K562 (cell line): ENCODE data around the gene CEBPA. TPM values are rescaled to one million over a fixed set of nuclear protein-coding genes. Genes with fewer than 3 reads are reported as not detected.

ENCODE experiments used
- ATAC-seq: fragments of 200-7000 bp; cut with Tn5 transposase; 3 replicates; pipeline ENCODE4 v1.9.1; 2020; ENCODE audit warnings: moderate library complexity
- BruUV-seq: library from RNA; stranded (reverse); fragments of 400-500 nt; replicated peaks from 2 replicates; lab custom pipeline; 2021; lab: Mats Ljungman, UMichigan
- CTCF ChIA-PET: fragments of 300-600 bp; formaldehyde crosslinking; extraction: SDS; loops from one replicate; lab custom pipeline; 2021; ENCODE audit warnings: low intra/inter-chr PET ratio; lab: Yijun Ruan, JAX
- POLR2A ChIA-PET: fragments of 300-600, 350-650 bp; sonication (Branson Sonifier 250); formaldehyde crosslinking; extraction: SDS; loops from one replicate; lab custom pipeline; 2021; ENCODE audit warnings: antibody characterized with exemption, inconsistent platforms; lab: Yijun Ruan, JAX
- DNase-seq, 4 experiments: peaks; one replicate each; pipeline versions ENCODE4 v3.0.0 to v3.0.0-alpha.2; 2011 to 2018; ENCODE audit warnings: low spot score in 3 of 4, mixed read lengths in 3 of 4; ENCODE audit errors: extremely low read depth in 1 of 4
- FAIRE-seq: peaks from 2 replicates; lab custom pipeline; 2011; peaks lifted over from hg19 to GRCh38; lab: Jason Lieb, UNC
- H2AFZ ChIP-seq: 2 replicates; pipeline ENCODE4 v1.6.0; 2011; ENCODE audit warnings: low read depth, low read length, control low read depth, inconsistent platforms
- H3K27ac ChIP-seq: fragments of 200-600 bp; 3 replicates; pipeline ENCODE4 v1.8.0; 2011; ENCODE audit warnings: low read depth, mild to moderate bottlenecking, control low read depth, inconsistent platforms, low read length, moderate library complexity, mixed read lengths; ENCODE audit errors: extremely low read depth
- H3K27me3 ChIP-seq, 2 experiments: fragments of 300-600 bp in 1 of 2; 2 replicates in 1 of 2; 3 replicates in 1 of 2; pipeline versions ENCODE4 v1.6.0 to v1.8.0; 2011; ENCODE audit warnings: inconsistent platforms in 2 of 2, low read length in 2 of 2, mild to moderate bottlenecking in 1 of 2, mixed read lengths in 1 of 2, moderate library complexity in 1 of 2; ENCODE audit not compliant: control insufficient read depth in 2 of 2, insufficient read depth in 2 of 2
- H3K36me3 ChIP-seq: fragments of 300-600 bp; 3 replicates; pipeline ENCODE4 v1.8.0; 2011; ENCODE audit warnings: mild to moderate bottlenecking, low read length, inconsistent platforms; ENCODE audit not compliant: control insufficient read depth, insufficient read depth
- H3K4me1 ChIP-seq, 2 experiments: fragments of 200-600 bp in 1 of 2; replicated peaks in 1 of 2; 2 replicates in 1 of 2; 3 replicates in 1 of 2; pipeline versions ENCODE4 v1.5.1 to v1.8.0; 2011; ENCODE audit warnings: inconsistent platforms in 2 of 2, low read length in 2 of 2, mild to moderate bottlenecking in 1 of 2, mixed read lengths in 1 of 2, moderate library complexity in 1 of 2; ENCODE audit not compliant: control insufficient read depth in 2 of 2, insufficient read depth in 2 of 2
- H3K4me2 ChIP-seq: 2 replicates; pipeline ENCODE4 v1.6.1; 2011; ENCODE audit warnings: low read length, control low read depth, inconsistent platforms, mixed read lengths; ENCODE audit not compliant: insufficient read depth
- H3K4me3 ChIP-seq: fragments of 200-600 bp; sonication (generic), shearing (Covaris generic); 2 replicates; pipeline ENCODE4 v1.5.1; 2016; ENCODE audit warnings: control low read depth, inconsistent platforms
- H3K79me2 ChIP-seq: fragments of 200-600 bp; 3 replicates; pipeline ENCODE4 v1.8.0; 2011; ENCODE audit warnings: low read length, inconsistent platforms; ENCODE audit not compliant: control insufficient read depth, insufficient read depth
- H3K9ac ChIP-seq, 2 experiments: 2 replicates each; pipeline versions ENCODE4 v1.6.0 to v1.6.1; 2011; ENCODE audit warnings: low read depth in 2 of 2, low read length in 2 of 2, control low read depth in 1 of 2, inconsistent platforms in 1 of 2, mild to moderate bottlenecking in 1 of 2, mixed read lengths in 1 of 2; ENCODE audit not compliant: insufficient read depth in 1 of 2
- H3K9me1 ChIP-seq: one replicate; pipeline ENCODE4 v1.6.0; 2011; ENCODE audit warnings: inconsistent platforms, mild to moderate bottlenecking, low read length, moderate library complexity; ENCODE audit not compliant: control insufficient read depth, insufficient read depth
- H3K9me3 ChIP-seq: replicated peaks from 2 replicates; pipeline ENCODE4 v1.5.1; 2011; ENCODE audit warnings: low read depth, low read length, inconsistent platforms; ENCODE audit not compliant: control insufficient read depth, insufficient read depth
- H4K20me1 ChIP-seq: replicated peaks from 2 replicates; pipeline ENCODE4 v1.6.1; 2011; ENCODE audit warnings: low read length, inconsistent platforms, mixed read lengths; ENCODE audit not compliant: control insufficient read depth, insufficient read depth
- BACH1 ChIP-seq: fragments of 200-800 bp; sonication (Bioruptor generic); IDR thresholded peaks from 2 replicates; pipeline ENCODE4 v1.6.1; 2016; ENCODE audit warnings: missing genetic modification characterization, missing compliant biosample characterization
- NFE2 ChIP-seq: IDR thresholded peaks from 2 replicates; pipeline ENCODE4 v1.6.1; 2014; ENCODE audit warnings: antibody characterized with exemption, low read depth
- ZKSCAN8 ChIP-seq: fragments of 200-800 bp; sonication (Bioruptor generic); IDR thresholded peaks from 2 replicates; pipeline ENCODE4 v1.6.1; 2016; ENCODE audit warnings: missing genetic modification characterization, missing compliant biosample characterization
- ZNF57 ChIP-seq: fragments of 450-650 bp; formaldehyde crosslinking; IDR thresholded peaks from 2 replicates; pipeline ENCODE4 v1.4.0; 2020; ENCODE audit warnings: mild to moderate bottlenecking, moderate library complexity
- WGBS: fragments of 100-300 bp; shearing (Covaris generic); methylation state at CpG from one replicate; pipeline ENCODE4 v1.1.6; 2016; ENCODE audit warnings: low coverage, mixed read lengths; ENCODE audit not compliant: insufficient coverage; ENCODE audit errors: missing lambda C conversion rate; 5-methylcytosine and 5-hydroxymethylcytosine counted together
- in situ Hi-C: fragments of 300-500 bp; cut with MboI; formaldehyde crosslinking; loops from 4 replicates; pipeline ENCODE4 v1.15.0; 2018; ENCODE audit warnings: inconsistent platforms, mixed read lengths
- intact Hi-C: fragments of 100-400 bp; cut with micrococcal nuclease; formaldehyde crosslinking; loops from 2 replicates; pipeline ENCODE4 v1.14.2; 2022
- polyA plus RNA-seq, 8 experiments: library from polyadenylated mRNA; depleted of rRNA in 4 of 8; stranded (reverse) in 5 of 8; unstranded in 3 of 8; fragments of >200 nt; fragmentation: Nextera tagmentation in 2 of 8; fragmentation: Illumina TruSeq in 1 of 8; extraction: Ambion mirVana in 2 of 8; extraction: Trizol in 1 of 8; gene quantifications; 2 replicates each; pipeline versions ENCODE4 v1.2.1 to v1.2.3, GENCODE V29; 2011 to 2014; ENCODE audit warnings: inconsistent platforms in 1 of 8, missing spikeins in 1 of 8
- total RNA-seq, 7 experiments: library from RNA; depleted of rRNA in 6 of 7; stranded (reverse); fragments of >200 nt in 6 of 7; fragmentation: Illumina TruSeq in 2 of 7; extraction: Trizol in 2 of 7; gene quantifications; 2 replicates each; pipeline versions ENCODE4 v1.2.1 to v1.2.3, GENCODE V29; 2011 to 2021; ENCODE audit warnings: low replicate concordance in 1 of 7
- TF ChIP-seq, protein P1 (sequence below): fragments of 450-650 bp; IDR thresholded peaks from 2 replicates; pipeline ENCODE4 v1.6.1; 2016; ENCODE audit warnings: antibody characterized with exemption
- TF ChIP-seq, protein P2 (sequence below): fragments of 450-650 bp; IDR thresholded peaks from 2 replicates; pipeline ENCODE4 v1.6.1; 2016; ENCODE audit warnings: missing biosample characterization, missing genetic modification characterization
- TF ChIP-seq, protein P3 (sequence below): fragments of 250-450 bp; sonication (Bioruptor Pico); IDR thresholded peaks from 2 replicates; pipeline ENCODE4 v1.8.0; 2022; ENCODE audit warnings: moderate library complexity, mild to moderate bottlenecking, inconsistent platforms

Gene CEBPA
- total and polyA plus RNA-seq, 9 of the 15 experiments (the other 6 are each of a cell fraction or from before 2014, with no cell fraction given) = 0.03 to 0.59 (median 0.15) TPM; not detected in 2

DNA sequence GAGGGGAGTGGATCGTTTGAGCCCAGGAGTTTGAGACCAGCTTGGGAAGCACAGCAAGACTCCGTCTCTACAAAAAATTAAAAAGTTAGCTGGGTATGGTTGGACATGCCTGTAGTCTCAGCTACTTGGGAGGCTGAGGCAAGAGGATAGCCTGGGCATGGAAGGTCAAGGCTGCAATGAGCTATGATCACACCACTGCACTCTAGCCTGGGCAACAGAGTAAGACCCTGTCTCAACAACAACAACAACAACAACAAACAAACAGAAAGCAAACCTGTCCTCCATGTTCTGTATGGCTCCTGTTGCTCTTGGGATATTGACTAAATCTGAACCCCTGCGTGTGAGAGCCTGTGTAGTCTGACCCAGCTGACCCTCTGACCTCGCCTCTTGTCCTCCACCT lies 14.9 kb downstream of the CEBPA start:
- no peak for FAIRE-seq

More for the DNA sequence above, 14.9 kb downstream of the CEBPA start:
- Histone ChIP-seq H3K9me1 (no peaks in the 10 kb centered on the region), H3K4me2 (no peak overlapping the region), H3K9me3 (no peaks in the 10 kb centered on the region), H3K79me2 (no peaks in the 10 kb centered on the region), H3K4me1 (peaks cover 0 to 6% of the 10 kb centered on the region in 2 experiments; a peak in 1 of 5 replicates), H3K36me3 (no peaks in the 10 kb centered on the region), H4K20me1 (no peaks in the 10 kb centered on the region), H3K27me3 (peaks cover 24 to 70% of the 10 kb centered on the region in 2 experiments; a peak in 4 of 5 replicates), H3K4me3 (no peak overlapping the region), H3K9ac (no peak overlapping the region), H2AFZ (no peak overlapping the region), H3K27ac (no peak overlapping the region)
- ATAC-seq (no peak), DNase-seq (no peak)
- TF ChIP-seq, protein P1, sequence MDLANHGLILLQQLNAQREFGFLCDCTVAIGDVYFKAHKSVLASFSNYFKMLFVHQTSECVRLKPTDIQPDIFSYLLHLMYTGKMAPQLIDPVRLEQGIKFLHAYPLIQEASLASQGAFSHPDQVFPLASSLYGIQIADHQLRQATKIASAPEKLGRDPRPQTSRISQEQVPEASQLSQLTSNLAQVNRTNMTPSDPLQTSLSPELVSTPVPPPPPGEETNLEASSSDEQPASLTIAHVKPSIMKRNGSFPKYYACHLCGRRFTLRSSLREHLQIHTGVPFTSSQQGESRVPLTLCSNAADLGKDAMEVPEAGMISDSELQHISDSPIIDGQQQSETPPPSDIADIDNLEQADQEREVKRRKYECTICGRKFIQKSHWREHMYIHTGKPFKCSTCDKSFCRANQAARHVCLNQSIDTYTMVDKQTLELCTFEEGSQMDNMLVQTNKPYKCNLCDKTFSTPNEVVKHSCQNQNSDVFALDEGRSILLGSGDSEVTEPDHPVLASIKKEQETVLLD = no peak
- TF ChIP-seq, protein P2, sequence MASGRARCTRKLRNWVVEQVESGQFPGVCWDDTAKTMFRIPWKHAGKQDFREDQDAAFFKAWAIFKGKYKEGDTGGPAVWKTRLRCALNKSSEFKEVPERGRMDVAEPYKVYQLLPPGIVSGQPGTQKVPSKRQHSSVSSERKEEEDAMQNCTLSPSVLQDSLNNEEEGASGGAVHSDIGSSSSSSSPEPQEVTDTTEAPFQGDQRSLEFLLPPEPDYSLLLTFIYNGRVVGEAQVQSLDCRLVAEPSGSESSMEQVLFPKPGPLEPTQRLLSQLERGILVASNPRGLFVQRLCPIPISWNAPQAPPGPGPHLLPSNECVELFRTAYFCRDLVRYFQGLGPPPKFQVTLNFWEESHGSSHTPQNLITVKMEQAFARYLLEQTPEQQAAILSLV = no peak
- TF ChIP-seq ZKSCAN8 (CRISPR knock-in tag) (no peak), NFE2 (no peak), ZNF57 (CRISPR knock-in tag) (no peak), BACH1 (tag) (no peak)
- TF ChIP-seq, protein P3, sequence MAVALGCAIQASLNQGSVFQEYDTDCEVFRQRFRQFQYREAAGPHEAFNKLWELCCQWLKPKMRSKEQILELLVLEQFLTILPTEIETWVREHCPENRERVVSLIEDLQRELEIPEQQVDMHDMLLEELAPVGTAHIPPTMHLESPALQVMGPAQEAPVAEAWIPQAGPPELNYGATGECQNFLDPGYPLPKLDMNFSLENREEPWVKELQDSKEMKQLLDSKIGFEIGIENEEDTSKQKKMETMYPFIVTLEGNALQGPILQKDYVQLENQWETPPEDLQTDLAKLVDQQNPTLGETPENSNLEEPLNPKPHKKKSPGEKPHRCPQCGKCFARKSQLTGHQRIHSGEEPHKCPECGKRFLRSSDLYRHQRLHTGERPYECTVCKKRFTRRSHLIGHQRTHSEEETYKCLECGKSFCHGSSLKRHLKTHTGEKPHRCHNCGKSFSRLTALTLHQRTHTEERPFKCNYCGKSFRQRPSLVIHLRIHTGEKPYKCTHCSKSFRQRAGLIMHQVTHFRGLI (CRISPR knock-in tag) = no peak
- BruUV-seq = no TSS peak
- in situ Hi-C loops (no loop called here), intact Hi-C loops (no loop called here)
- ChIA-PET CTCF (no interaction called here), POLR2A (interaction anchor here (0.6 to 1.4 kb wide), 3 partner anchors 13 to 439 kb away, joined by 3 to 5 read pairs (median 4); no protein-coding TSS in a partner anchor)
- 3% methylated on average over 4 of the region's 4 CpGs for WGBS
